GM12872 (cell line): ENCODE results near the gene IL7R.

Source experiments
- TF ChIP-seq, protein P1 (sequence below): IDR thresholded peaks from 3 replicates; pipeline ENCODE4 v1.5.1; 2011; ENCODE audit warnings: low read depth, mild to moderate bottlenecking, low read length, moderate library complexity; ENCODE audit not compliant: insufficient read depth

Gene IL7R

DNA sequence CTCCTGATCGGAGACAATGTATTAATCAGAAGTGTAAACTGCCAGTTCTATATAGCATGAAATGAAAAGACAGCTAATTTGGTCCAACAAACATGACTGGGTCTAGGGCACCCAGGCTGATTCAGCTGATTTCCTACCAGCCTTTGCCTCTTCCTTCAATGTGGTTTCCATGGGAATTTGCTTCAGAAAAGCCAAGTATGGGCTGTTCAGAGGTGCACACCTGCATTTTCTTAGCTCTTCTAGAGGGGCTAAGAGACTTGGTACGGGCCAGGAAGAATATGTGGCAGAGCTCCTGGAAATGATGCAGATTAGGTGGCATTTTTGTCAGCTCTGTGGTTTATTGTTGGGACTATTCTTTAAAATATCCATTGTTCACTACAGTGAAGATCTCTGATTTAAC, 22.4 kb downstream of the IL7R start:
- TF ChIP-seq, protein P1, sequence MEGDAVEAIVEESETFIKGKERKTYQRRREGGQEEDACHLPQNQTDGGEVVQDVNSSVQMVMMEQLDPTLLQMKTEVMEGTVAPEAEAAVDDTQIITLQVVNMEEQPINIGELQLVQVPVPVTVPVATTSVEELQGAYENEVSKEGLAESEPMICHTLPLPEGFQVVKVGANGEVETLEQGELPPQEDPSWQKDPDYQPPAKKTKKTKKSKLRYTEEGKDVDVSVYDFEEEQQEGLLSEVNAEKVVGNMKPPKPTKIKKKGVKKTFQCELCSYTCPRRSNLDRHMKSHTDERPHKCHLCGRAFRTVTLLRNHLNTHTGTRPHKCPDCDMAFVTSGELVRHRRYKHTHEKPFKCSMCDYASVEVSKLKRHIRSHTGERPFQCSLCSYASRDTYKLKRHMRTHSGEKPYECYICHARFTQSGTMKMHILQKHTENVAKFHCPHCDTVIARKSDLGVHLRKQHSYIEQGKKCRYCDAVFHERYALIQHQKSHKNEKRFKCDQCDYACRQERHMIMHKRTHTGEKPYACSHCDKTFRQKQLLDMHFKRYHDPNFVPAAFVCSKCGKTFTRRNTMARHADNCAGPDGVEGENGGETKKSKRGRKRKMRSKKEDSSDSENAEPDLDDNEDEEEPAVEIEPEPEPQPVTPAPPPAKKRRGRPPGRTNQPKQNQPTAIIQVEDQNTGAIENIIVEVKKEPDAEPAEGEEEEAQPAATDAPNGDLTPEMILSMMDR: no peak

GRCh38 chr5:35879649-35880048, 23.0 kb downstream of the IL7R start:
- TF ChIP-seq, protein P1: no peak

DNA sequence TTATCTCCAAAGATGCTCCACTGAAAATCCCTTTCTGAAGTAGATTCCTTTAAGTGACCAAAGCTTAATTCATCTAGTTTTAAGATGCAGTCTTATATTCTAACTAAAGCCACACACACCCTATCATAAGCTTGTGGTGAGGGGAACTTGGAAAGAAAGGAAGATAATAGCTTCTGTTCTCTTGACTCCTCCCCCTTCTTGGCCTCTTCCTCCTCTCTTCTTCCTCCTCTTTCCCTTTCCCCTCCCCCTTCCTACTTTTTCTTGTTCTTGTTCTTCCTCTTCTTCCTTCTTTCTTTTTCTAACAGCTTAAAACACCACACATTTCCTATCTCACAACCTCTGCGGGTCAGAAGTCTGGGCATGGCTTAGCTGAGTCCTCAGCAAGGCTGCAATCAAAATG, 23.5 kb downstream of the IL7R start:
- TF ChIP-seq, protein P1: no peak

DNA sequence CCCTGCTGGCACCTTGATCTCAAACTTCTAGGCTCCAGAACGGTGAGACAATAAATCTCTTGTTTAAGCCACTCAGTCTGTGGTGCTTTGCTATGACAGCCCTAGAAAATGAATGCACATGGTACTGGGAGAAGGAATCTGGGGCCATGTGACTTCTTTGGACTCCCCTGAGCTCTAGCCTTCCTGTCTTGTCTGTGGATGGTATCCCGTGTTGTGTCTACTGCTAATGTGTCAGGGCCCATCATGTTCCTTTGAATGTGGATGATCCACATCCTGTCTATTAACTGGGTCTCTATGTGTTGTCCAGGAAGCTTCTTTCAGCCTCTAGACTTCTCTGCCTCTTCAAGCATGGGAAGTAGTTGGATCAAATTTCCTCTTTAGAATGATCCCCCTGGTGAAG, 25.1 kb downstream of the IL7R start:
- TF ChIP-seq, protein P1: no peak

DNA sequence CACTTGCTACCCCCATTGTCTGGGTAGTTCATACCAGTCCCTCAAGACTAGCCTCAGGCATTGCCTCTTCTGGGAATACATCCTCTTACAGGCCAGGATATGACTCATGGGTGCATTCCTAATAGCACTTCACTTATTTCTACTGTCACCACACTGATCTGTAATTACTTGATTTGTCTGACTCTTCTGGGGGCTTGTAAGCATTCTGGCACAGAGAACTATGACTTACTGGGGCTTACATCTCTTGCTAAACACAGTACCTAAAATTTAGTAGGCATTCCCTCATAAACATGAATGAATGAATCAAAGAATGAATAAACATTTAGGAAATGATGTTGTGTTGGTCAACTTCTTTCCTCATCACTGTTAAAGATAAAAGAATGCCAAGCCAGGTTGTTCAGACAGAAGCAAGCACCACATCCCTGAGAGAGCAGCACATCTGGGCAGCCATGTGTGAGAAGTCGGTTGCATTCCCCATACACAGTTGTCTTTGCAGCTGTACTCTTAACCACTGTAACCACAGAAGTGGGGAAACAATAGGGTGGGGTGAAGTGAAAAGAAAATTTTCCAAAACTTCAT, 27.6 kb downstream of the IL7R start:
- TF ChIP-seq, protein P1: no peak

DNA sequence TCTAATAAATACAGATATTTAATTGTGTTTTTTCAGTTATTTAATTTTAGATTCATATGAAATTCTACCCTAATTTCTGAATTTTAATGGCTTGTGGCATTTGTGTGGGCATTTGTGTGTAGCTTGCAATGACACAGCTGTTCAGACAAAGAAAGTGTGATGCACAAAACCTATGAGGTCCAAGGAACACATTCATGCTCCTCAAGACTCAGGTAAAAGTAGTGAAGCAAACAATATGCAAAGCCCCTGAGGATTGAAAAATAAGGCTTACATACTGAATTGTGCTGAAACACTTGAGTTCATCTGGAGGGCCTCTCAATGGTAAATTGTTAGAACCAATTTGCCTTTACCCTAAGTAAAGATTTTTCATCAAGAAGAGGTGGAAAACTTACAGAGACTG, 28.1 kb downstream of the IL7R start:
- TF ChIP-seq, protein P1: no peak

GRCh38 chr5:35886381-35886780, 29.7 kb downstream of the IL7R start:
- TF ChIP-seq, protein P1: no peak
